ENCODE data around the gene POLD2.

- TF ChIP-seq POLR2A (IDR thresholded peaks at IDR 0.05; ENCODE audit: low read depth, low read length) (no peak), CTCF (conservative IDR thresholded peaks at IDR 0.05; ENCODE audit: low read depth, low read length) (no peak), NFE2L2 (IDR thresholded peaks at IDR 0.05; ENCODE audit: low read depth, low read length) (no peak), SMC3 (IDR thresholded peaks at IDR 0.05; ENCODE audit: low read depth, low read length) (no peak), MXI1 (IDR thresholded peaks at IDR 0.05; ENCODE audit: borderline replicate concordance, low read depth, low read length) (no peak), CEBPB (IDR thresholded peaks at IDR 0.05; ENCODE audit: low read depth, low read length) (no peak), RFX5 (IDR thresholded peaks at IDR 0.05; ENCODE audit: low read depth, low read length) (no peak)
Observed at GRCh38 chr7:44121761-44122420, 1.5 kb downstream of the POLD2 start.
